RWPE1 (cell line): Measurements from ENCODE around the gene SYT8.

Source experiments
- CTCF ChIA-PET: fragments of 350-600 bp; sonication (Branson Sonifier 250); formaldehyde crosslinking; extraction: SDS; loops from one replicate; lab custom pipeline; 2021; lab: Yijun Ruan, JAX
- POLR2A ChIA-PET: fragments of 400-600 bp; formaldehyde crosslinking; extraction: SDS; loops from one replicate; lab custom pipeline; 2020; ENCODE audit warnings: antibody characterized with exemption; ENCODE audit not compliant: low non-redundant PET; lab: Yijun Ruan, JAX
- DNase-seq: peaks from one replicate; pipeline ENCODE4 v3.0.0; 2012; ENCODE audit warnings: low spot score
- H3K27ac ChIP-seq: fragments of 450-650 bp; 2 replicates; pipeline ENCODE4 v1.5.1; 2017
- CTCF ChIP-seq: fragments of 450-650 bp; conservative IDR thresholded peaks from 2 replicates; pipeline ENCODE4 v1.5.1; 2017; ENCODE audit warnings: low read depth, mild to moderate bottlenecking

SYT8 gene

GRCh38 chr11:1823376-1824220 is 11.2 kb upstream of the SYT8 start:
- ChIA-PET POLR2A (no interaction called here), CTCF (no interaction called here)
- DNase-seq = no peak
- no peak for TF ChIP-seq CTCF
- H3K27ac ChIP-seq = peak overlapping the region; percentile 97

- DNase-seq = no peak
- peak overlapping the region; percentile 97 for H3K27ac ChIP-seq
- ChIA-PET CTCF (interaction anchor here (0.6 to 0.7 kb wide), 3 partner anchors 47 to 316 kb away, joined by 3 read pairs; no protein-coding TSS in a partner anchor), POLR2A (no interaction called here)
- no peak for TF ChIP-seq CTCF
These were observed 10.4 kb upstream of the SYT8 start for GRCh38 chr11:1824221-1825038.

- DNase-seq = no peak
- ChIA-PET CTCF (interaction anchor here (0.7 to 0.9 kb wide), 2 partner anchors 131 to 315 kb away, joined by 3 to 4 read pairs; no protein-coding TSS in a partner anchor), POLR2A (no interaction called here)
- H3K27ac ChIP-seq = peak overlapping the region; percentile 97
- no peak for TF ChIP-seq CTCF
These were observed 9.6 kb upstream of the SYT8 start for GRCh38 chr11:1825039-1825740.

DNA sequence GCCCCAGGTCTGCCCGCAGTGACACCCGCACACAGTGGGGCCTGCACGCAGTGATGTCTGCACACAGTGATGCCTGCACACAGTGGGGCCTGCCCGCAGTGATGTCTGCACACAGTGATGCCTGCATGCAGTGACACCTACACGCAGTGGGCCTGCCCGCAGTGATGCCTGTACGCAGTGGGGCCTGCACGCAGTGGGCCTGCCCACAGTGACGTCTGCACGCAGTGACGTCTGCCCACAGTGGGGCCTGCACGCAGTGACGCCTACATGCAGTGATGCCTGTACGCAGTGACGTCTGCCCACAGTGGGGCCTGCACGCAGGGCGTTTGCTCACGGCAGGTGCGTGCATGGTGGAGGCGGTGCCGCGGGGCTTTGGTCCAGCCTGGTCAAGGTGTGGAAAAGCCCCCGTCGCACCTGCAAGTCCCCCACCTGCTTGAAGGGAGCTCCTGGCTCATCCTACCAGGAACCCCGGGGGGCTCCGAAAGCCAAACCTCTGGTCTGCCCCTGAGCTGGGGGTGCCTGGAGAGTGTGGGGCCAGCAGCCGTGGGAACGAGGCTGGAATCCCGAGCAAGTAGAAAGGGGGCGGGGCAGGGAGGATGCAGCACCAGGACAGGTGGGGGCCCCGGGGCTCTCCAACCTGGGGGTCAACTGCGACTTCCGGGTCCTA is 8.9 kb upstream of the SYT8 start:
- DNase-seq = no peak
- H3K27ac ChIP-seq = peak overlapping the region; percentile 97
- ChIA-PET CTCF (interaction anchor here (0.7 to 0.9 kb wide), 2 partner anchors 65 to 132 kb away, joined by 4 read pairs; no protein-coding TSS in a partner anchor), POLR2A (no interaction called here)
- no peak for TF ChIP-seq CTCF

DNA sequence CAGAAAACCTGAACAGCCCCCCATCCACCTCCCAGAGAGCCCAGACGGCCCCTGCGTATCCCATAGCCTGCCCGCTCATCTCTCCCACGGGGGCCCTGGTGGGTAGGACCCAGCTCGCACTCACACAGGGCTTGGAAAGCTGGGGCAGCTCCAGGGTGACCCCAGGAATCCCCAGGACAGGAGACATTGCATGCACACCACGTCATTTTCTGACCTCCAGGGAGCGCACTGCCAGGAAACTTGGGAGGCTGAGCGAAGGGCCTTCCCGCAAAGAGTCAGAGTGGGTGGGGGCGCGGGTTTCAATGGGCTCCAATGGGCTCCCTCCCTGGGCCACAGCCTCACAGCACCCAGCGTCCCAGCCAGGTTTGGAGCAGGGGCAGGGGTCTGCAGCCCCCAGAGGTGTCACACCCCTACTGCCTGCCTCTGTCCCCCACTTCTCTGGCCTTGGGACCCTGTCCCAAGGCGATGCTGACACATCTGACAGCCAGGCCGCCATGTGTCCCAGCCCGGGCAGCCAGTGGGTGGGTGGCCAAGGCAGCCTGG is 8.2 kb upstream of the SYT8 start:
- no peak for TF ChIP-seq CTCF
- peak overlapping the region; percentile 97 for H3K27ac ChIP-seq
- ChIA-PET POLR2A (no interaction called here), CTCF (interaction anchor here (0.6 kb wide), 1 partner anchor 52 kb away, joined by 3 read pairs; no protein-coding TSS in a partner anchor)
- DNase-seq = peak; percentile 34
